H1 (cell line): ENCODE results near the gene KRTAP17-1. TPM values are rescaled to one million over a fixed set of nuclear protein-coding genes. Genes with fewer than 3 reads are reported as not detected.

Experiments used
- HDAC2 ChIP-seq, 2 experiments: fragments of 300-600 bp in 1 of 2; sonication (generic) in 1 of 2; IDR thresholded peaks; 2 replicates each; pipeline ENCODE4 v1.6.1; 2011 to 2012; ENCODE audit warnings: low read depth in 2 of 2, low read length in 2 of 2, mild to moderate bottlenecking in 2 of 2, moderate library complexity in 2 of 2, borderline replicate concordance in 1 of 2, inconsistent platforms in 1 of 2
- JUND ChIP-seq: IDR thresholded peaks from 2 replicates; pipeline ENCODE4 v1.6.1; 2011; ENCODE audit warnings: mild to moderate bottlenecking, improper control_type of control experiment, low read length
- SIRT6 ChIP-seq: IDR thresholded peaks from one replicate; pipeline ENCODE4 v1.7.1; 2012; ENCODE audit warnings: low read length, inconsistent platforms
- SRF ChIP-seq: IDR thresholded peaks from 2 replicates; pipeline ENCODE4 v1.6.1; 2011; ENCODE audit warnings: mild to moderate bottlenecking, low read depth, low read length, moderate library complexity
- polyA plus RNA-seq, 7 experiments: library from polyadenylated mRNA; depleted of rRNA in 3 of 7; stranded (reverse) in 5 of 7; unstranded in 2 of 7; fragments of >200 nt in 5 of 7; fragments of 200-250 nt in 2 of 7; gene quantifications; 1 replicate in 5 of 7; 2 replicates in 1 of 7; 4 replicates in 1 of 7; pipeline versions ENCODE4 v1.2.1 to v1.2.3, GENCODE V29; 2011 to 2013; ENCODE audit warnings: missing spikeins in 2 of 7, mixed read lengths in 2 of 7
- total RNA-seq: library from RNA; stranded (reverse); fragmentation: NEBNext Ultra II Directional; extraction: Animal tissue kit (Norgen Biotek cat#: 25700); gene quantifications from 2 replicates; pipeline ENCODE4 v1.2.1, GENCODE V29; 2021

Gene KRTAP17-1
- total and polyA plus RNA-seq, 2 of the 8 experiments (the other 6 are each of a cell fraction or from before 2014, with no cell fraction given), result not detected

DNA sequence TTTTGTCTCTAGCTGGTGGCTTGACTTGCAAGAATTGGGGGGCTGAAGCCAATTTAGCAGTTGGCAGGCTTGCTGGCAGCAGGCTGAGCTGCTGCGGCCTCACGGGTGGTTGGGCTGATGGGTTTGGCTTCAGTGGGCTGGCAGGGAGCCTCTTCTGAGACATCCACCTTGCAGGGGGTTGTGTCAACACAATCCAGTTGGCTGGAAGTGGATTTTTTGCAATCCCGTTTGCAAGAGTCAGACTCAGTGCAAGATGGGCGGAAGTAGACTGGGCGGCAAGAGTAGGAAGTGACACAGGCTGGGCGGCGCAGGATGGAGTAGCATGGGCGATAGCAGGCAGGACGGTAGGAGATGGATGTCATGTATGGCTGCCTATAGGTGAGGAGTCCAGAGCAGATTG lies 7.9 kb downstream of the KRTAP17-1 start (continued):
- TF ChIP-seq HDAC2 (IDR thresholded peaks at IDR 0.05; ENCODE audit: borderline replicate concordance in 1 of 2, low read depth in 2 of 2, low read length in 2 of 2) (no peak), SRF (no peak), JUND (no peak), SIRT6 (no peak)
